ENCODE data around the gene TMEM242. TPM values are rescaled to one million over a fixed set of nuclear protein-coding genes. Genes with fewer than 3 reads are reported as not detected.

Gene TMEM242
- total and polyA plus RNA-seq, 10 of the 15 experiments (the other 5 are each of a cell fraction or from before 2014, with no cell fraction given), result 2.8 to 9.8 (median 5.5) TPM

GRCh38 chr6:157285422-157285779, 37.9 kb downstream of the TMEM242 start (continued):
- no peak for TF ChIP-seq CUX1 (IDR thresholded peaks at IDR 0.05; ENCODE audit: insufficient replicate concordance, low read depth, low read length)
- no peak for TF ChIP-seq HDAC2 (IDR thresholded peaks at IDR 0.05)
- no peak for TF ChIP-seq JUNB (IDR thresholded peaks at IDR 0.05)
- TF ChIP-seq NFYB (IDR thresholded peaks at IDR 0.05; ENCODE audit: insufficient read depth, low read depth, low read length), result no peak

GRCh38 chr6:157284738-157285421, 38.4 kb downstream of the TMEM242 start:
- H3K27me3 ChIP-seq (replicated peaks in 1 of 2; ENCODE audit: control insufficient read depth in 2 of 2, insufficient read depth in 2 of 2, low read length in 1 of 2), result no peaks in the 10 kb centered on the region
- peaks cover 0 to 4% of the 10 kb centered on the region in 2 experiments; a peak in 2 of 4 replicates for H3K36me3 ChIP-seq (ENCODE audit: control insufficient read depth in 2 of 2, insufficient read depth in 2 of 2, low read length in 1 of 2)
- DNase-seq (ENCODE audit: low read depth, low spot score), result no peak
- 62% methylated on average over 14 of the region's 14 CpGs for WGBS (ENCODE audit: insufficient coverage, insufficient replicate concordance, low lambda C conversion rate, missing lambda C conversion rate)
- FAIRE-seq, result no peak
- ChIA-PET CTCF (no interaction called here), POLR2A (interaction anchor here (1.4 kb wide), 1 partner anchor 10 kb away, joined by 3 read pairs; no protein-coding TSS in a partner anchor), RAD21 (ENCODE audit: unreplicated experiment) (no interaction called here), SMC1A (ENCODE audit: uncharacterized antibody, unreplicated experiment) (no interaction called here)
- H2AFZ ChIP-seq (ENCODE audit: control insufficient read depth, low read depth, low read length), result no peak overlapping the region
- no TSS peak for BruUV-seq (replicated peaks)
- H3K4me3 ChIP-seq, result no peak overlapping the region
- intact Hi-C loops (cut with micrococcal nuclease; ENCODE audit: unreplicated experiment), result no loop called here
- no peaks in the 10 kb centered on the region for H4K20me1 ChIP-seq (ENCODE audit: control insufficient read depth, insufficient read depth)
- no peak overlapping the region for H3K27ac ChIP-seq (ENCODE audit: control insufficient read depth, insufficient read depth)
- H3K79me2 ChIP-seq (ENCODE audit: control insufficient read depth, insufficient read depth, low read length), result no peaks in the 10 kb centered on the region
- no peak overlapping the region for H3K4me2 ChIP-seq (ENCODE audit: control insufficient read depth, insufficient read depth)
- no peaks in the 10 kb centered on the region for H3K9me3 ChIP-seq (replicated peaks; ENCODE audit: control insufficient read depth, insufficient read depth, low read length)
- ATAC-seq, result no peak
- H3K9ac ChIP-seq (ENCODE audit: control insufficient read depth, insufficient read depth, low read length), result no peak overlapping the region
- in situ Hi-C loops (cut with MboI), result no loop called here
- no peaks in the 10 kb centered on the region for H3K4me1 ChIP-seq (ENCODE audit: control insufficient read depth, insufficient read depth, low read length)
- TF ChIP-seq ETV6 (conservative IDR thresholded peaks at IDR 0.05 in 1 of 2, IDR thresholded peaks at IDR 0.05 in 1 of 2; ENCODE audit: borderline replicate concordance in 1 of 2, low read depth in 1 of 2) (no peak), IKZF2 (IDR thresholded peaks at IDR 0.05) (no peak), ZSCAN29 (IDR thresholded peaks at IDR 0.05) (no peak), TCF7 (IDR thresholded peaks at IDR 0.05; ENCODE audit: borderline replicate concordance) (no peak), RB1 (IDR thresholded peaks at IDR 0.05; ENCODE audit: borderline replicate concordance) (no peak), BCLAF1 (IDR thresholded peaks at IDR 0.05) (no peak), ZNF24 (IDR thresholded peaks at IDR 0.05) (no peak), TCF12 (IDR thresholded peaks at IDR 0.05; ENCODE audit: low read depth, low read length) (no peak), BCL3 (IDR thresholded peaks at IDR 0.05; ENCODE audit: borderline replicate concordance, insufficient read depth, low read depth, low read length, poor library complexity, severe bottlenecking) (no peak), FOXK2 (IDR thresholded peaks at IDR 0.05) (no peak)
